ENCODE results near the gene TMEM229B. TPM values are rescaled to one million over a fixed set of nuclear protein-coding genes. Genes with fewer than 3 reads are reported as not detected.
A peak's percentile ranks its signal among the peaks of the same experiment; 100 is the strongest.

TMEM229B gene
- total and polyA plus RNA-seq, 2 of the 4 experiments (the other 2 are of a cell fraction): under 0.01 TPM; not detected in 1

GRCh38 chr14:67491741-67492507 is 3.4 kb upstream of the TMEM229B start:
- H3K79me1 ChIP-seq (ENCODE audit: low read depth in 1 of 2, low read length in 2 of 2): no peaks in the 10 kb centered on the region
- H3K27ac ChIP-seq (ENCODE audit: insufficient read depth, low read length): no peak overlapping the region
- H2BK5ac ChIP-seq (ENCODE audit: low read depth, low read length, poor library complexity, severe bottlenecking): no peak overlapping the region
- intact Hi-C loops (cut with micrococcal nuclease) (no loop called here), in situ Hi-C loops (cut with MboI; ENCODE audit: low sequenced_read_pairs) (no loop called here), dilution Hi-C loops (cut with HindIII; ENCODE audit: low sequenced_read_pairs, unreplicated experiment) (no loop called here)
- no peak overlapping the region for H4K5ac ChIP-seq (ENCODE audit: low read depth, low read length)
- H2BK15ac ChIP-seq (ENCODE audit: low read depth, low read length): no peak overlapping the region
- no peak overlapping the region for H2BK20ac ChIP-seq (ENCODE audit: low read depth, low read length)
- 20% methylated on average over 1 of the region's 9 CpGs; no CpG with 5 or more reads in 1 of the 2 experiments for WGBS, 2 experiments (ENCODE audit: extremely low coverage in 2 of 2, insufficient read length in 1 of 2)
- no peaks in the 10 kb centered on the region for H4K20me1 ChIP-seq (ENCODE audit: insufficient read depth, low read length)
- no peak overlapping the region for H3K14ac ChIP-seq (replicated peaks; ENCODE audit: low read depth, low read length)
- no peak overlapping the region for H3K18ac ChIP-seq (ENCODE audit: low read depth, low read length)
- ATAC-seq (ENCODE audit: low read depth): no peak
- H3K9me3 ChIP-seq (ENCODE audit: control insufficient read depth, insufficient read depth, low read length): peaks cover 9% of the 10 kb centered on the region
- H3K9ac ChIP-seq (ENCODE audit: low read depth, low read length): no peak overlapping the region
- H3K56ac ChIP-seq (ENCODE audit: extremely low read depth, insufficient read depth, low read length): no peak overlapping the region
- no peak overlapping the region for H3K4me2 ChIP-seq (ENCODE audit: low read depth, low read length)
- H3K9me1 ChIP-seq (ENCODE audit: insufficient read depth, low read length): no peaks in the 10 kb centered on the region
- H3K23ac ChIP-seq (ENCODE audit: low read depth, low read length): no peak overlapping the region
- no peak for DNase-seq
- no TSS peak for BruUV-seq (replicated peaks)
- H2BK120ac ChIP-seq (ENCODE audit: low read depth, low read length): no peak overlapping the region
- POLR2A ChIA-PET (ENCODE audit: unreplicated experiment): no interaction called here
- H3K36me3 ChIP-seq (ENCODE audit: control insufficient read depth, insufficient read depth, low read length): no peaks in the 10 kb centered on the region
- H2AK9ac ChIP-seq (replicated peaks; ENCODE audit: low read depth, low read length, poor library complexity): peak overlapping the region; percentile 62
- CTCF ChIA-PET: no interaction called here
- no peak overlapping the region for H4K91ac ChIP-seq (ENCODE audit: insufficient read depth, low read depth, low read length)
- H3K4me1 ChIP-seq (ENCODE audit: control insufficient read depth, insufficient read depth, low read length): no peaks in the 10 kb centered on the region
- H3K4me3 ChIP-seq (ENCODE audit: insufficient read depth, low read depth, low read length): no peak overlapping the region
- H2AK5ac ChIP-seq (ENCODE audit: low read depth, low read length): no peak overlapping the region
- peaks cover 22% of the 10 kb centered on the region; the same call in 1 of the 2 replicates for H3K27me3 ChIP-seq (ENCODE audit: control insufficient read depth, insufficient read depth, low read length)
- H4K8ac ChIP-seq (ENCODE audit: low read depth in 2 of 2, low read length in 2 of 2): no peak overlapping the region
- TF ChIP-seq, protein P1, sequence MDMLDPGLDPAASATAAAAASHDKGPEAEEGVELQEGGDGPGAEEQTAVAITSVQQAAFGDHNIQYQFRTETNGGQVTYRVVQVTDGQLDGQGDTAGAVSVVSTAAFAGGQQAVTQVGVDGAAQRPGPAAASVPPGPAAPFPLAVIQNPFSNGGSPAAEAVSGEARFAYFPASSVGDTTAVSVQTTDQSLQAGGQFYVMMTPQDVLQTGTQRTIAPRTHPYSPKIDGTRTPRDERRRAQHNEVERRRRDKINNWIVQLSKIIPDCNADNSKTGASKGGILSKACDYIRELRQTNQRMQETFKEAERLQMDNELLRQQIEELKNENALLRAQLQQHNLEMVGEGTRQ (IDR thresholded peaks at IDR 0.05; ENCODE audit: low read depth, low read length): no peak
- no peak for TF ChIP-seq RCOR1 (IDR thresholded peaks at IDR 0.05; ENCODE audit: insufficient replicate concordance, low read length)
- TF ChIP-seq RAD21 (IDR thresholded peaks at IDR 0.05; ENCODE audit: low read length): no peak
- TF ChIP-seq FOS (IDR thresholded peaks at IDR 0.05; ENCODE audit: low read depth, low read length): no peak
- TF ChIP-seq POLR2A (IDR thresholded peaks at IDR 0.05; ENCODE audit: low read depth, low read length): no peak
- TF ChIP-seq BHLHE40 (IDR thresholded peaks at IDR 0.05; ENCODE audit: low read depth, low read length): no peak
- TF ChIP-seq CHD1 (IDR thresholded peaks at IDR 0.05; ENCODE audit: low read depth, low read length): no peak
- TF ChIP-seq ELK1 (IDR thresholded peaks at IDR 0.05; ENCODE audit: borderline replicate concordance, low read depth, low read length): no peak
- H2AFZ ChIP-seq (replicated peaks; ENCODE audit: low read length, poor library complexity): no peak overlapping the region
- no peak overlapping the region for H3K4ac ChIP-seq (ENCODE audit: low read depth, low read length)
